HG02642 (cell line): ENCODE results near the gene OR2AE1.

Source experiments
- ATAC-seq: cut with Tn5 transposase; IDR thresholded peaks from one replicate; pipeline ENCODE4 v1.9.1; 2021; ENCODE audit warnings: mild to moderate bottlenecking; ENCODE audit not compliant: unreplicated experiment, poor library complexity

Gene OR2AE1

GRCh38 chr7:99863847-99864440, 12.9 kb downstream of the OR2AE1 start:
- no peak for ATAC-seq

GRCh38 chr7:99860281-99861127, 16.3 kb downstream of the OR2AE1 start:
- no peak for ATAC-seq

GRCh38 chr7:99855236-99855635, 21.6 kb downstream of the OR2AE1 start:
- ATAC-seq, result no peak

GRCh38 chr7:99848420-99849216, 28.2 kb downstream of the OR2AE1 start:
- no peak for ATAC-seq

GRCh38 chr7:99844328-99844727, 32.5 kb downstream of the OR2AE1 start:
- no peak for ATAC-seq

- no peak for ATAC-seq
Observed at GRCh38 chr7:99843808-99844207, 33.0 kb downstream of the OR2AE1 start.

GRCh38 chr7:99842926-99843325, 33.9 kb downstream of the OR2AE1 start:
- no peak for ATAC-seq

GRCh38 chr7:99840136-99840869, 36.5 kb downstream of the OR2AE1 start:
- no peak for ATAC-seq

- no peak for ATAC-seq
Observed at GRCh38 chr7:99839287-99840021, 37.4 kb downstream of the OR2AE1 start.

- no peak for ATAC-seq
Observed at GRCh38 chr7:99837649-99838361, 39.0 kb downstream of the OR2AE1 start.

- ATAC-seq, result no peak
Observed at GRCh38 chr7:99835189-99835588, 41.6 kb downstream of the OR2AE1 start.

- ATAC-seq, result no peak
Observed at GRCh38 chr7:99834382-99834781, 42.5 kb downstream of the OR2AE1 start.

- no peak for ATAC-seq
Observed at GRCh38 chr7:99833289-99833877, 43.5 kb downstream of the OR2AE1 start.

- ATAC-seq, result no peak
Observed at GRCh38 chr7:99831595-99831994, 45.2 kb downstream of the OR2AE1 start.

- no peak for ATAC-seq
Observed at GRCh38 chr7:99829524-99830160, 47.2 kb downstream of the OR2AE1 start.

- no peak for ATAC-seq
Observed at GRCh38 chr7:99828811-99829210, 48.0 kb downstream of the OR2AE1 start.

- ATAC-seq, result no peak
Observed at GRCh38 chr7:99827040-99827778, 49.6 kb downstream of the OR2AE1 start.
